GM19238 (cell line): ENCODE results near the gene HES5.

Source experiments
- DNase-seq: peaks from one replicate; pipeline ENCODE4 v3.0.0; 2011; ENCODE audit warnings: low spot score; ENCODE audit not compliant: insufficient read length

HES5 gene

GRCh38 chr1:2547210-2548067, 17.4 kb upstream of the HES5 start:
- peak; percentile 66 for DNase-seq

- peak; percentile 89 for DNase-seq
Measured at GRCh38 chr1:2546515-2547209, 16.6 kb upstream of the HES5 start.

GRCh38 chr1:2545754-2546514, 15.9 kb upstream of the HES5 start:
- peak; percentile 97 for DNase-seq

- DNase-seq: no peak
Measured at GRCh38 chr1:2544875-2545640, 15.0 kb upstream of the HES5 start.

DNA sequence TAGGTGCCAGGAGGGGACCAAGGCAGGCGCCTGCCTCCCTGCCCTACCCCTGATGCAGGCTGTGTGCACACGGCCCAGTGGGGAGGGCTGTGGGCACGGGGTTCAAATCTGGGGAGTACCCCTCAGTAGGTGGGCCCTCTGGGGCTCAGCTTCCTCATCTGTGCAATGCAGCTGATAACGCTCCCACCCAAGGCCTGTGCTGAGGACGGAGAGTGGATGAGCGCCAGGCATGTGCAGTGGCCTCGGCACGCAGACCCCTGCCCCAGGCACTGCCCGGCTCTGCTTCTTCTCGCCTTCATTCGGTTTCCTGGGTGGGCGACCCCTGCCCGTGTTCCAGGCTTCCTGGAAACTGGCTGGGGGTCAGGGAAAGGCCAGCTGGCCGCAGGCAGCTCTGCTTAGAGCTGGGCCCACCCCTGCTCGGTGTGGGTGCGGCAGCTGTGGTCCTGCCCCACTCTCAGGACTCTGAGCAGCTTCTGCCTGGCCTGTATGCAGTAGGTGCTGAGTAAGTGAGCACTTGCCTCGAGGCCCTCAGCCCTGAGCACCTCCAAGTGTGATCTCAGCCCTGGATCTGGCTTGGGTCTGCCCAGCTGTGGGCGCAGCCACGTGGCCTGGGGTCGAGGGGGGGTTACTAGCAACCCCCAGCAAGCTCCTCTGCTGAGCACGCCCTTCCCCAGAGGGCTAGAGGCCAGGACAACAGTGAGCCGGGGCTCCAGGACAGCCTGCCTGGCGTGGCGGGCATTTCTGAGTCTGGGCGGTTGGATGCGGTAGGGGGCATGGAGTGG, 14.2 kb upstream of the HES5 start:
- DNase-seq: no peak

DNA sequence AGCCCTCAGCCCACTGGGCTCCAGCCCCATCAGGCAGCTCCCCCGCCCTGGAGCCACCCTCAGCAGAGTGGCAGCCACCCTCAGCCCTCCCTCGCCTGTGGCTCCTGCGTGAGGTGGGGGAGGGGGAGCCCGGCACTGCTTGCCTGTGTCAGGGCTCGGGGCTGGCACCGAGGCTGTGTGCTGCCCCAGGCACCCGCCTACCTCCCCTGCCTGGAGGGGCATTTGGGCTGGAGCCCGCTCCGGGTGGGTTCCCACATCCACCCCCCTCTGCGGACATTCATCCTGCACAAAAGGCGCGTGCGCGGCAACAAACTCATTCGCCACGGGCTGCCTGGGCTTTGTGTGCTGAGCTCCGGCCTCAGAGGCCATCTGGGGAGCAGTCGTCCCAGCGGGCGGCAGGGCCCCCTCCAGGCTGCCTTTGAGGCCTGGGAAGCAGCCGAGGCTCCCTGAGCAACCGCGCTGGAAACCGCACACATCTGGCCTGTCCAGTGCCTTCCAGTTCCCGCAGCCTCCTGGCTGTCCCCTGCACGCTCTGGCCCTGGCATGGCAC, 13.6 kb upstream of the HES5 start:
- no peak for DNase-seq

GRCh38 chr1:2542246-2542915, 12.3 kb upstream of the HES5 start:
- DNase-seq: no peak

- DNase-seq: no peak
Measured at GRCh38 chr1:2541619-2542245, 11.7 kb upstream of the HES5 start.

GRCh38 chr1:2540816-2541492, 10.9 kb upstream of the HES5 start:
- DNase-seq: no peak

DNA sequence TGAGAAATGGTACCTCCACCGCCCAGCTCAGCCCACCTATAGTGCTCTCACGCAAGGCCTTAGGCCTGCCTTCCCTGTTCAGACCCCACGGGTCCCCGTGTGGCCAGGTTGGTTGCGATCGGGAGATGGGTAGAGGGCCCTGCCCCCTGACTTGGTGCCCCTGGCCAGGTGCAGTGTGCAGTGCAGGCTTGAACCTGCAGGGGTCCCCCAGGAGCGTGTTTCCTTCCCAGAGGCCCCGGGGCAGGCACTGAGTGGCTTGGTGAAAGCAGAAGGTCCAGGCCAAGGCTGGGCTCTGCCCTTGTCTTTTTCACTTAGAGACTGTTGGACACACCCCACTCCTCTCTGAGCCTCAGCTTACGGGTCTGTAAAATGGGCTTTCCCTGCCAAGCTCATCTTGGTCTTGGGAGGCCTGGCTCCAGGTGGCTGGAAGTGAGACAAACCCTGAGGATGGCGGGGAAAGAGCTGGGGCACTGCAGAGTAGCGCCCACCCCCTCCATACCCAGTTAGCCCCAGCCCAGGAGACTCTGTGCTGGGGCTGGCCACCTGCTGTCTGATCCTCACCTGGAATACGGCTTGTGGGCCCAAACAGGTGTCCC, 9.3 kb upstream of the HES5 start:
- no peak for DNase-seq

DNA sequence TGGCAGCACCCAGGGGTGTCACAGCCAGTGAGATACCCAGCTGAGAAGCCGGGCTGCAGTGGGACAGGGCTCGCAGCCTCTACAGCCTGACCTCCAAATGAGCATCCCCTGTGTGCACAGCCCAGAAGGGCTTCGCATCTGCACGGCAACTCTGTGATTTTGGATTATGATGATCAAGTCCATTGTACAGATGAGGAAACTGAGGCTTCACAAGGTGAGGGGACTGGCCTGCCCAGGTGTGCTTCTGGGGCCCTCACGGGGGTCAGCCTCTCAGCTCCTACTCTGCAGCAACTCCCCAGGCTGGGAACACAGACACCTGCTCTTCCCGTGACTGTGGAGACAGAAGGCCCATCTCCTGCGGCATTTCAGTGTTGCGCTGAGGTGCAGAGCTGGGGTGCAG, 8.8 kb upstream of the HES5 start:
- no peak for DNase-seq

- no peak for DNase-seq
Measured at GRCh38 chr1:2538376-2538775, 8.3 kb upstream of the HES5 start.

DNA sequence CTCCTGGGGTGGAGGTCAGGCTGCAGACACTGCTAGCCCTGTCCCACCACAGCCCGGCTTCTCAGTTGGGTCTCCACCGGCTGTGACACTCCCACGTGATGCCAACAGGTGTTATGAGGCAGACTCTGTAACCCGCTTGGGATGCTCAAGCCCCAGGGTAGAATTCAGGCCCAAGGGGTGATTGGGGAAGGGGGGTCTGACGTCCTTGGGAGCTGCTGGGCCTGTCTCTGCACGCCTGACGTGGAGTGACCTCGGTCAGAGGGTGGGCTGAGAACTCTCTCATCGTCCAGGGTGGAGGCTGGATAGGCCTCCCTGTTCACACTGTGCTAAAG, 7.7 kb upstream of the HES5 start:
- DNase-seq: no peak

- no peak for DNase-seq
Measured at GRCh38 chr1:2535981-2536380, 5.9 kb upstream of the HES5 start.

DNA sequence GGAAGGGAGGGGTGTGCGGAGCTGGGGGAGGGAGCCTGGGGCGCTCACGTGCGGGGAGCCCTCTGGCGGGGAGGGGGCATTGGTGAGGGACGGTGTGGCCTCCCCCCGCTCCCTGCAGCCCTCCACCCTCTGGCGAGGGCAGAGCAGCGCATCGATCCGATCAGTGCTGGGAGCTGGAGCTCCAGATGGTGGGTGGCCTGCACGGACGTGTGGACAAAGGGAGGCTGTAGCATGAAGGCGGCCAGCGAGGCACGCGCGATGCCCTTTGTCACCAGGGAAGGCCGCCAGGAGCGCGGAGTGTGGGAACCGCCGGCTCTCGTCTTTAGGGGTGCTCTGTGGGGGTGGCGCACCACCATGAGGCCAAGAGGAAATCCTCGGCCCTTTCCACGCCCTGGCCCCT, 5.4 kb upstream of the HES5 start:
- DNase-seq: no peak

GRCh38 chr1:2534687-2535441, 4.8 kb upstream of the HES5 start:
- no peak for DNase-seq

DNA sequence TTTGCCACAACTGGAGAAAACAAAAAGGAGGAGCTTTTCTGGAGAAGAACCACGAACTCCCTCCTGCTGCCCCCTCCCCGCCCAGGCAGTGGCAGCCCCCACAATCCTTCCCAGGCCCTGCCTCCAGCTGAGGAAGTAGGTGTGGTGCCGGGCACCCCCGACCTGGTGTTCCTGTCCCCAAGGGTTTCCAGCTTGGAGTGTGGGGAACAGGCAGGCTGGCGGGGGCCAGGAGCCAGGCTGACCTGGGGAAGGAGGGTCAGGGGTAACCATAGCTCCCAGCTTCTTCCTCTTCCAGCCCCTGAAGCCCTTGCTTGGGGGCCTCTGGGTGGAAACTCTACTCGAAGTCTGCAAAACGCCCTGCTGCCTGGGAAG, 4.2 kb upstream of the HES5 start:
- no peak for DNase-seq

- DNase-seq: no peak
Measured at GRCh38 chr1:2533365-2533764, 3.3 kb upstream of the HES5 start.
